PC-9 (cell line): ENCODE measurements around the gene NID1. TPM values are rescaled to one million over a fixed set of nuclear protein-coding genes. Genes with fewer than 3 reads are reported as not detected.

Experiments used
- BruUV-seq: library from RNA; stranded (reverse); fragments of 400-500 nt; replicated peaks from 2 replicates; lab custom pipeline; 2021; lab: Mats Ljungman, UMichigan
- CTCF ChIA-PET: fragments of 300-600 bp; sonication (Branson Sonifier 250); formaldehyde crosslinking; loops from one replicate; lab custom pipeline; 2022; ENCODE audit warnings: antibody characterized with exemption; lab: Charles Lee
- POLR2A ChIA-PET: fragments of 300-600 bp; sonication (Branson Sonifier 250); formaldehyde crosslinking; loops from one replicate; lab custom pipeline; 2022; ENCODE audit warnings: antibody characterized with exemption; ENCODE audit not compliant: unreplicated experiment; lab: Charles Lee
- DNase-seq, 2 experiments: peaks; one replicate each; pipeline versions ENCODE4 v3.0.0 to v3.0.0-alpha.2; 2015 to 2022; ENCODE audit warnings: mixed read lengths in 1 of 2
- H2AFZ ChIP-seq: fragments of 200-600 bp; sonication (generic); 2 replicates; pipeline ENCODE4 v1.8.1; 2017; ENCODE audit warnings: antibody characterized with exemption
- H3F3A ChIP-seq: fragments of 200-600 bp; sonication (generic); 2 replicates; pipeline ENCODE4 v1.8.1; 2017; ENCODE audit warnings: antibody characterized with exemption, mild to moderate bottlenecking, low read depth; ENCODE audit not compliant: insufficient read depth
- H3K27ac ChIP-seq: fragments of 200-600 bp; sonication (generic); 2 replicates; pipeline ENCODE4 v1.6.1; 2016; ENCODE audit warnings: mixed run types
- H3K27me3 ChIP-seq: fragments of 200-600 bp; sonication (generic); 2 replicates; pipeline ENCODE4 v1.6.1; 2016; ENCODE audit warnings: low read depth, mixed run types; ENCODE audit not compliant: insufficient read depth
- H3K36me3 ChIP-seq: fragments of 200-600 bp; sonication (generic); 2 replicates; pipeline ENCODE4 v1.6.1; 2016; ENCODE audit warnings: low read depth, mixed run types
- H3K4me1 ChIP-seq: fragments of 200-600 bp; sonication (generic); replicated peaks from 2 replicates; pipeline ENCODE4 v1.6.1; 2016; ENCODE audit warnings: mixed run types; ENCODE audit not compliant: insufficient read depth
- H3K4me2 ChIP-seq: fragments of 200-600 bp; sonication (generic); 2 replicates; pipeline ENCODE4 v1.6.1; 2017; ENCODE audit warnings: mixed run types
- H3K4me3 ChIP-seq: fragments of 200-600 bp; sonication (generic); 2 replicates; pipeline ENCODE4 v1.6.1; 2016; ENCODE audit warnings: mixed run types
- H3K79me2 ChIP-seq: fragments of 200-600 bp; sonication (generic); 2 replicates; pipeline ENCODE4 v1.6.1; 2017; ENCODE audit warnings: low read depth, mixed run types
- H3K9me2 ChIP-seq: fragments of 200-600 bp; sonication (generic); 2 replicates; pipeline ENCODE4 v1.8.1; 2017; ENCODE audit warnings: mild to moderate bottlenecking; ENCODE audit not compliant: insufficient read depth
- H3K9me3 ChIP-seq: fragments of 200-600 bp; sonication (generic); 2 replicates; pipeline ENCODE4 v1.8.1; 2016; ENCODE audit warnings: low read depth; ENCODE audit not compliant: insufficient read depth
- H4K20me1 ChIP-seq: fragments of 200-600 bp; sonication (generic); 2 replicates; pipeline ENCODE4 v1.8.1; 2017; ENCODE audit not compliant: insufficient read depth
- CTCF ChIP-seq: fragments of 200-600 bp; sonication (generic); conservative IDR thresholded peaks from 2 replicates; pipeline ENCODE4 v1.6.1; 2017; ENCODE audit warnings: mixed run types, antibody characterized with exemption, mild to moderate bottlenecking, moderate library complexity
- EZH2 ChIP-seq: fragments of 200-600 bp; sonication (generic); IDR thresholded peaks from 2 replicates; pipeline ENCODE4 v1.8.0; 2017; ENCODE audit warnings: antibody characterized with exemption, low read depth
- intact Hi-C: fragments of 100-400 bp; cut with micrococcal nuclease; formaldehyde crosslinking; loops from one replicate; pipeline ENCODE4 v1.10.0; 2022; ENCODE audit not compliant: unreplicated experiment
- total RNA-seq: library from RNA; stranded (reverse); gene quantifications from 2 replicates; pipeline ENCODE4 v1.2.3, GENCODE V29; 2021

NID1 gene
- total RNA-seq, 1 experiment from 2014 or later = not detected

- CTCF ChIA-PET = interaction anchor here (0.6 kb wide), 1 partner anchor 923 kb away, joined by 10 read pairs; no protein-coding TSS in a partner anchor
- no peak for DNase-seq
Observed at GRCh38 chr1:235952950-235953615, 111.8 kb downstream of the NID1 start.

GRCh38 chr1:235951661-235952060 is 113.2 kb downstream of the NID1 start:
- intact Hi-C loops = no loop called here
- Histone ChIP-seq H3K27me3 (no peaks in the 10 kb centered on the region), H3K36me3 (no peaks in the 10 kb centered on the region), H3K79me2 (no peaks in the 10 kb centered on the region), H3K4me1 (peaks cover 12% of the 10 kb centered on the region; the same call in 1 of the 2 replicates), H2AFZ (no peak overlapping the region), H3K4me3 (no peak overlapping the region), H3K9me2 (no peaks in the 10 kb centered on the region), H3K9me3 (no peaks in the 10 kb centered on the region), H3F3A (no peaks in the 10 kb centered on the region), H3K27ac (no peak overlapping the region), H3K4me2 (no peak overlapping the region), H4K20me1 (no peaks in the 10 kb centered on the region)
- no TSS peak for BruUV-seq
- POLR2A ChIA-PET = interaction anchor here (0.7 kb wide), 1 partner anchor 49 kb away, joined by 5 read pairs; no protein-coding TSS in a partner anchor
- CTCF ChIA-PET = interaction anchor here (0.7 kb wide), 1 partner anchor 723 kb away, joined by 5 read pairs; no protein-coding TSS in a partner anchor
- no peak for TF ChIP-seq CTCF
- TF ChIP-seq EZH2 = no peak
- DNase-seq = no peak

More at GRCh38 chr1:235952950-235953615, 111.8 kb downstream of the NID1 start:
- Histone ChIP-seq H3K4me3 (no peak overlapping the region), H3K9me3 (no peaks in the 10 kb centered on the region), H3K27me3 (no peaks in the 10 kb centered on the region), H3K79me2 (no peaks in the 10 kb centered on the region), H3F3A (no peaks in the 10 kb centered on the region), H3K27ac (no peak overlapping the region), H3K4me2 (no peak overlapping the region), H3K9me2 (no peaks in the 10 kb centered on the region), H3K4me1 (peaks cover 12% of the 10 kb centered on the region; the same call in 1 of the 2 replicates), H4K20me1 (no peaks in the 10 kb centered on the region), H2AFZ (no peak overlapping the region), H3K36me3 (no peaks in the 10 kb centered on the region)
- POLR2A ChIA-PET = interaction anchor here (0.6 kb wide), 1 partner anchor 100 kb away, joined by 7 read pairs; no protein-coding TSS in a partner anchor
- no TSS peak for BruUV-seq
- intact Hi-C loops = no loop called here
- no peak for TF ChIP-seq EZH2
- no peak for TF ChIP-seq CTCF

- CTCF ChIA-PET = no interaction called here
- Histone ChIP-seq H3K27me3 (no peaks in the 10 kb centered on the region), H4K20me1 (no peaks in the 10 kb centered on the region), H2AFZ (no peak overlapping the region), H3F3A (no peaks in the 10 kb centered on the region), H3K4me3 (no peak overlapping the region), H3K4me1 (peaks cover 17% of the 10 kb centered on the region; the same call in 1 of the 2 replicates), H3K9me3 (no peaks in the 10 kb centered on the region), H3K36me3 (no peaks in the 10 kb centered on the region), H3K79me2 (no peaks in the 10 kb centered on the region), H3K4me2 (no peak overlapping the region), H3K27ac (no peak overlapping the region), H3K9me2 (no peaks in the 10 kb centered on the region)
- intact Hi-C loops = no loop called here
- TF ChIP-seq EZH2 (no peak), CTCF (no peak)
- DNase-seq = no peak
- no TSS peak for BruUV-seq
- POLR2A ChIA-PET = no interaction called here
Observed at GRCh38 chr1:235950318-235950717, 114.6 kb downstream of the NID1 start.
